Caco-2 (cell line): Measurements from ENCODE around the gene ANXA2. TPM values are rescaled to one million over a fixed set of nuclear protein-coding genes. Genes with fewer than 3 reads are reported as not detected.

Experiments
- BruUV-seq: library from RNA; stranded (reverse); fragments of 400-500 nt; replicated peaks from 2 replicates; lab custom pipeline; 2021; lab: Mats Ljungman, UMichigan
- CTCF ChIA-PET: fragments of 300-600 bp; sonication (Branson Sonifier 250); formaldehyde crosslinking; loops from one replicate; lab custom pipeline; 2022; ENCODE audit warnings: antibody characterized with exemption; lab: Charles Lee
- POLR2A ChIA-PET: fragments of 300-600 bp; sonication (Branson Sonifier 250); formaldehyde crosslinking; loops from one replicate; lab custom pipeline; 2022; ENCODE audit warnings: antibody characterized with exemption; lab: Charles Lee
- DNase-seq, 2 experiments: peaks; one replicate each; pipeline versions ENCODE4 v3.0.0 to v3.0.0-alpha.2; 2020 to 2022
- H3K27me3 ChIP-seq: replicated peaks from 2 replicates; pipeline ENCODE4 v1.6.0; 2011; ENCODE audit warnings: low read length; ENCODE audit not compliant: control insufficient read depth, insufficient read depth
- H3K36me3 ChIP-seq: 2 replicates; pipeline ENCODE4 v1.5.1; 2011; ENCODE audit warnings: low read length; ENCODE audit not compliant: control insufficient read depth, insufficient read depth
- H3K4me1 ChIP-seq: fragments of 250-450 bp; sonication (Bioruptor Pico); 2 replicates; pipeline ENCODE4 v1.5.1; 2020; ENCODE audit warnings: mild to moderate bottlenecking
- H3K4me3 ChIP-seq: 2 replicates; pipeline ENCODE4 v1.5.1; 2011; ENCODE audit warnings: low read depth, mild to moderate bottlenecking, control low read depth, low read length
- H3K9me3 ChIP-seq: fragments of 250-450 bp; sonication (Bioruptor Pico); 2 replicates; pipeline ENCODE4 v1.5.1; 2020; ENCODE audit warnings: mild to moderate bottlenecking, moderate library complexity
- H3K27ac Mint-ChIP-seq: one replicate; pipeline ENCODE4 v1.8.0; 2022; ENCODE audit warnings: mixed read lengths; ENCODE audit not compliant: unreplicated experiment
- H3K27me3 Mint-ChIP-seq: one replicate; pipeline ENCODE4 v1.8.0; 2022; ENCODE audit warnings: mixed read lengths; ENCODE audit not compliant: insufficient read depth, unreplicated experiment
- H3K36me3 Mint-ChIP-seq: one replicate; pipeline ENCODE4 v1.8.0; 2022; ENCODE audit warnings: mild to moderate bottlenecking, mixed read lengths; ENCODE audit not compliant: insufficient read depth, unreplicated experiment
- H3K4me1 Mint-ChIP-seq: one replicate; pipeline ENCODE4 v1.8.0; 2022; ENCODE audit warnings: low read depth, mixed read lengths; ENCODE audit not compliant: unreplicated experiment
- H3K4me3 Mint-ChIP-seq: one replicate; pipeline ENCODE4 v1.8.0; 2022; ENCODE audit warnings: mild to moderate bottlenecking, moderate library complexity, mixed read lengths; ENCODE audit not compliant: unreplicated experiment
- H3K9me3 Mint-ChIP-seq: one replicate; pipeline ENCODE4 v1.8.0; 2022; ENCODE audit warnings: mixed read lengths; ENCODE audit not compliant: unreplicated experiment
- intact Hi-C: fragments of 100-400 bp; cut with micrococcal nuclease; formaldehyde crosslinking; loops from one replicate; pipeline ENCODE4 v1.10.0; 2022; ENCODE audit not compliant: unreplicated experiment
- total RNA-seq: library from RNA; stranded (reverse); gene quantifications from 2 replicates; pipeline ENCODE4 v1.2.3, GENCODE V29; 2022
- TF ChIP-seq, protein P1 (sequence below), 2 experiments: fragments of 200-600 bp in 1 of 2; IDR thresholded peaks; 1 replicate in 1 of 2; 2 replicates in 1 of 2; pipeline versions ENCODE4 v1.5.1 to v1.8.0; 2011 to 2022; ENCODE audit warnings: antibody characterized with exemption in 1 of 2, control low read depth in 1 of 2, inconsistent platforms in 1 of 2, low read depth in 1 of 2, low read length in 1 of 2, mild to moderate bottlenecking in 1 of 2, moderate library complexity in 1 of 2; ENCODE audit not compliant: insufficient read depth in 1 of 2, severe bottlenecking in 1 of 2, unreplicated experiment in 1 of 2

The ANXA2 gene
- total RNA-seq, 1 experiment from 2014 or later: 1,141 TPM

GRCh38 chr15:60442763-60443162, 45.0 kb upstream of the ANXA2 start:
- POLR2A ChIA-PET: no interaction called here
- no peaks in the 10 kb centered on the region for H3K9me3 Mint-ChIP-seq
- Histone ChIP-seq H3K27me3 (no peaks in the 10 kb centered on the region), H3K4me1 (no peaks in the 10 kb centered on the region), H3K36me3 (no peaks in the 10 kb centered on the region), H3K9me3 (no peaks in the 10 kb centered on the region), H3K4me3 (no peak overlapping the region)
- H3K4me1 Mint-ChIP-seq: no peaks in the 10 kb centered on the region
- peaks cover 10% of the 10 kb centered on the region for H3K36me3 Mint-ChIP-seq
- H3K27me3 Mint-ChIP-seq: no peaks in the 10 kb centered on the region
- no peak for DNase-seq
- TF ChIP-seq, protein P1, sequence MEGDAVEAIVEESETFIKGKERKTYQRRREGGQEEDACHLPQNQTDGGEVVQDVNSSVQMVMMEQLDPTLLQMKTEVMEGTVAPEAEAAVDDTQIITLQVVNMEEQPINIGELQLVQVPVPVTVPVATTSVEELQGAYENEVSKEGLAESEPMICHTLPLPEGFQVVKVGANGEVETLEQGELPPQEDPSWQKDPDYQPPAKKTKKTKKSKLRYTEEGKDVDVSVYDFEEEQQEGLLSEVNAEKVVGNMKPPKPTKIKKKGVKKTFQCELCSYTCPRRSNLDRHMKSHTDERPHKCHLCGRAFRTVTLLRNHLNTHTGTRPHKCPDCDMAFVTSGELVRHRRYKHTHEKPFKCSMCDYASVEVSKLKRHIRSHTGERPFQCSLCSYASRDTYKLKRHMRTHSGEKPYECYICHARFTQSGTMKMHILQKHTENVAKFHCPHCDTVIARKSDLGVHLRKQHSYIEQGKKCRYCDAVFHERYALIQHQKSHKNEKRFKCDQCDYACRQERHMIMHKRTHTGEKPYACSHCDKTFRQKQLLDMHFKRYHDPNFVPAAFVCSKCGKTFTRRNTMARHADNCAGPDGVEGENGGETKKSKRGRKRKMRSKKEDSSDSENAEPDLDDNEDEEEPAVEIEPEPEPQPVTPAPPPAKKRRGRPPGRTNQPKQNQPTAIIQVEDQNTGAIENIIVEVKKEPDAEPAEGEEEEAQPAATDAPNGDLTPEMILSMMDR (IDR thresholded peaks at IDR 0.05; ENCODE audit: insufficient read depth in 1 of 2, low read depth in 1 of 2, low read length in 1 of 2, severe bottlenecking in 1 of 2, unreplicated experiment in 1 of 2): no peak
- intact Hi-C loops: loop anchor here (5.0 kb wide), 1 partner anchor 45 kb away; the partner anchor contains the start of gene ANXA2
- no peak overlapping the region for H3K4me3 Mint-ChIP-seq
- CTCF ChIA-PET: no interaction called here
- H3K27ac Mint-ChIP-seq: no peak overlapping the region
- BruUV-seq: no TSS peak

GRCh38 chr15:60442031-60442650, 44.4 kb upstream of the ANXA2 start:
- no peaks in the 10 kb centered on the region for H3K9me3 Mint-ChIP-seq
- Histone ChIP-seq H3K9me3 (no peaks in the 10 kb centered on the region), H3K36me3 (no peaks in the 10 kb centered on the region), H3K27me3 (no peaks in the 10 kb centered on the region), H3K4me3 (no peak overlapping the region), H3K4me1 (no peaks in the 10 kb centered on the region)
- BruUV-seq: no TSS peak
- no peaks in the 10 kb centered on the region for H3K4me1 Mint-ChIP-seq
- TF ChIP-seq, protein P1 (IDR thresholded peaks at IDR 0.05; ENCODE audit: insufficient read depth in 1 of 2, low read depth in 1 of 2, low read length in 1 of 2, severe bottlenecking in 1 of 2, unreplicated experiment in 1 of 2): no peak
- no peaks in the 10 kb centered on the region for H3K27me3 Mint-ChIP-seq
- CTCF ChIA-PET: no interaction called here
- peaks cover 10% of the 10 kb centered on the region for H3K36me3 Mint-ChIP-seq
- intact Hi-C loops: loop anchor here (5.0 kb wide), 1 partner anchor 45 kb away; the partner anchor contains the start of gene ANXA2
- POLR2A ChIA-PET: no interaction called here
- no peak overlapping the region for H3K4me3 Mint-ChIP-seq
- DNase-seq: no peak
- H3K27ac Mint-ChIP-seq: no peak overlapping the region

- Histone ChIP-seq H3K4me3 (no peak overlapping the region), H3K36me3 (no peaks in the 10 kb centered on the region), H3K4me1 (no peaks in the 10 kb centered on the region), H3K9me3 (no peaks in the 10 kb centered on the region), H3K27me3 (no peaks in the 10 kb centered on the region)
- CTCF ChIA-PET: no interaction called here
- Mint-ChIP-seq H3K27ac (no peak overlapping the region), H3K9me3 (no peaks in the 10 kb centered on the region), H3K4me3 (no peak overlapping the region), H3K36me3 (peaks cover 5% of the 10 kb centered on the region), H3K27me3 (no peaks in the 10 kb centered on the region), H3K4me1 (no peaks in the 10 kb centered on the region)
- TF ChIP-seq, protein P1 (IDR thresholded peaks at IDR 0.05; ENCODE audit: insufficient read depth in 1 of 2, low read depth in 1 of 2, low read length in 1 of 2, severe bottlenecking in 1 of 2, unreplicated experiment in 1 of 2): no peak
- DNase-seq: no peak
- intact Hi-C loops: loop anchor here (5.0 kb wide), 1 partner anchor 44 kb away; the partner anchor contains the start of gene ANXA2
- POLR2A ChIA-PET: interaction anchor here (0.9 kb wide), 1 partner anchor 45 kb away, joined by 3 read pairs; no protein-coding TSS in a partner anchor
- no TSS peak for BruUV-seq
These were observed 43.5 kb upstream of the ANXA2 start for GRCh38 chr15:60441331-60441730.
